Astrocyte of the spinal cord (primary cell): ENCODE measurements around the gene RELT.

Experiments used
- DNase-seq: peaks from one replicate; pipeline ENCODE4 v3.0.0; 2011; ENCODE audit warnings: low read depth, low spot score
- H3K4me3 ChIP-seq: 2 replicates; pipeline ENCODE4 v1.5.1; 2011; ENCODE audit warnings: low read depth, mild to moderate bottlenecking, low read length, moderate library complexity
- CTCF ChIP-seq: IDR thresholded peaks from 2 replicates; pipeline ENCODE4 v1.5.1; 2012; ENCODE audit warnings: low read depth, mild to moderate bottlenecking, low read length, inconsistent platforms
- in situ Hi-C: cut with HindIII; loops from 2 replicates; pipeline ENCODE4 v1.10.0; 2017; ENCODE audit warnings: low sequenced_read_pairs

RELT gene

DNA sequence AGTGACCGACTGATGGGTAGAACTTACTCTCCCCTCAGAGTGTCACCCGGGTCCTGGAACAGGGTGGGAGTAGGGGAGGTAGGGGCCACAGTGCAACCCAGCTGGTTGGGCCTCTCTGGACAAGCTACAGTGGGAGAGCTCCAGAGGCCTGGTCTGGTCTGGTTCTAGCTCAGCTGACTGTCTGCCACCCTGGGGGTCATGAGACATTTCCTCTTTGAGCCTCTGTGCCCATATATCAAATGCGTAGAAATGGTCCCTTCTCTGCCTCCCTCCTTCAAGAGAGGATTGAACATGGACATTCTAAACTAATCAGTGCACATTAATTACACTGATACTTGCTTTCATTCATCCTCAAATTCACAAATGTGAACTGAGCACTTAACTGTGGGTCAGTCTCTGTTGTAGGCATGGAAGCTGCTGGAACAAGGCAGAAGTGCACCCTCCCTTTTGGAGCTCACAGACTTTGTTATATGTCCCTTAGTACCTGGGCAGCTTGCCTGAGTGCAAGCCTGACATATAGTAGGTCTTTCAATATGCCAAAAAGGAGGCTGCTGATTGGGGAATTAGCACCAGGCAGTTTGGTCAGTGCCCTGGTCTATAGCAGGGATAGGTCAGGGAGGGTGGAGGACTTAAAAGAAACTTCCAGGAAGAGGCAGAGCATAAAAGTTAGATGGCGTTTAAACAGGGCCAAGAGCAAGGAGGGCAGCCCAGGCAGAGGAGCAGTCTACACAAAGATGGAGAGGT lies 42.4 kb upstream of the RELT start:
- no peak for TF ChIP-seq CTCF
- in situ Hi-C loops: no loop called here
- no peak for DNase-seq
- H3K4me3 ChIP-seq: no peak overlapping the region

- peak; percentile 6 for TF ChIP-seq CTCF
- peak; percentile 91 for DNase-seq
- no peak overlapping the region for H3K4me3 ChIP-seq
- in situ Hi-C loops: no loop called here
Measured at GRCh38 chr11:73334384-73335203, 41.6 kb upstream of the RELT start.

DNA sequence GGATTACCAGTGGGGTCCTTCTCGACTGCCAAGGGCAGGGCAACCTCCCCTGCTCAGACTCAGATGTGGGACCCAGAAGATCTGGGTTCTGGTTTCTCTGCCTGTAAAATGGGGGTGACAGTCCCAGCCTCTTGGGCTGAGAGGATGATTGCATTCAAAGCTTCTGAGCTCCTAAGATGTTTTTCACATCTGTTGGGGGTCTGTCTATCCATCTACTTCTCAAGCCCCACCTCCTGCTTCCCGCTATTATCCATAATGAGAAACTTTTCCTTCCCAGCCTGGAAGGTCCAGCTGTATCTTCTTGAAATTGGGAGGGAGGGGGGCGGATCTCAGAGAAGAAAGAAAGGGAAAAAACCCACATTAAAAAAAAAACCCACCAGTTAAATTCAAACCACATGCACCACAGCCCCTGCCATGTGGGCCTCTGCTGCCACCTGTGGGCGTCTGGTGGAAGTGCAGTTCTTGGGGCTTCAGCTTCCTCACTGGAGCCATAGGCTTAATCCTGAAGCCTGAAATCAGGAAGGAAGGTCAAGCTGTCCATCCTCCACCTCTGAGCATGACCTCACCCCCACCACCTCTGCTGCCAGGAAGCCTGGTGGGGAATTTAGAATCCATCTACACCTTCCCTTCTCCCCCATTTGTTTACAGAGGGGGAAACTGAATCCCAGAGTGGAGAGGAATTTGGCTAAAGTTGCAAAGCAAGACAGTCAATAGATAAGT lies 40.8 kb upstream of the RELT start:
- DNase-seq: peak; percentile 84
- in situ Hi-C loops: no loop called here
- H3K4me3 ChIP-seq: no peak overlapping the region
- peak; percentile 99 for TF ChIP-seq CTCF

DNA sequence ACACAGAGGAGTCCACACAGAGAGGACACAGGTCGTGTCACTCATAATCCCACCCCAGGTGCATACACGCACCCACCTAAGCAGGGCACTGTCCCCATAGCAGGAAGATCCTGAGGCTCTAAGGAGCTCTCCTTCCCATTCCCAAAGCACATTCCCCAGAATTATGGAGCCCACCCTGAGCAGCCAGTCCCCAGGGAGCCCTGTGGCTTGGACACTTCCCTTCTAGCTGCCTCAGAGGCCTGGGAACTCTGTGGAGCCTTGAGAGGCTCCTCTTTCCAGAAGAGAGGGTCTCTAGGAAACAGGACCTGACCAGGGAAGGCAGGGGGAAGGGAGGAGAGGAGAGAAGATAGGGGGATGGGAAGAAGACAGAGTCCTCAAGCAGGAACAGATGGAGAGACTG lies 38.4 kb upstream of the RELT start:
- H3K4me3 ChIP-seq: no peak overlapping the region
- in situ Hi-C loops: no loop called here
- TF ChIP-seq CTCF: no peak
- no peak for DNase-seq

- TF ChIP-seq CTCF: no peak
- no peak for DNase-seq
- in situ Hi-C loops: no loop called here
- H3K4me3 ChIP-seq: no peak overlapping the region
Measured at GRCh38 chr11:73338279-73338678, 37.9 kb upstream of the RELT start.

DNA sequence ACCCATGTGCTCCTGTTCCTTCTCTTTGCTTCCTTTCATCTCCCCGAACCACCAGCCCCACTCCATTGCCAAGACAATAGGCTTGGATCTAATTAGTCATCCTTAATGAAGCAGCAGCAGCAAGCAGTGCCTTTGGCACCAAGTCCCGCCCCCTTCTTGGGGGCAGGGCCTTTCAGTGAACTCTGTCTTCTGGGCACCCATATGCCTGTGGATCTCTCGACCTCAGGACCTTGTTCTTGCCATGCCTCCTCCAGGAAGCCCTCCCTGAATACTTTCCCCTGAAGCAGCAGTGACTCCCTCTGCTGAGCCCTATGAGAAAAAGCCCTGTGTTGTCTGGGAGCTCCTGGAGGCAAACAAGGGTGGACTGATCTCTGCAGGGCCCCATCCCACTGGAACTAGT lies 36.0 kb upstream of the RELT start:
- in situ Hi-C loops: no loop called here
- no peak for DNase-seq
- TF ChIP-seq CTCF: no peak
- no peak overlapping the region for H3K4me3 ChIP-seq
